B cell (primary cell): ENCODE measurements around the gene SSTR4.

Experiments
- CTCF ChIP-seq: fragments of 200-600 bp; IDR thresholded peaks from one replicate; pipeline ENCODE4 v1.8.0; 2022; ENCODE audit warnings: antibody characterized with exemption, mild to moderate bottlenecking
- EZH2 ChIP-seq: IDR thresholded peaks from 2 replicates; pipeline ENCODE4 v1.6.1; 2012; ENCODE audit warnings: borderline replicate concordance, low read depth, mild to moderate bottlenecking, moderate library complexity, low read length; ENCODE audit not compliant: insufficient read depth, poor library complexity, severe bottlenecking

GRCh38 chr20:23069108-23069507 lies 34.0 kb downstream of the SSTR4 start:
- TF ChIP-seq EZH2 (no peak), CTCF (no peak)
